HepG2 (cell line): ENCODE results near the gene RFTN1.

Experiments used
- CENPBD1 ChIP-seq: sonication (generic); formaldehyde crosslinking; IDR thresholded peaks from 2 replicates; pipeline ENCODE4 v1.8.0; 2022; ENCODE audit warnings: missing genetic modification reagents, low read depth, mild to moderate bottlenecking, borderline replicate concordance
- EZH2 ChIP-seq: conservative IDR thresholded peaks from 2 replicates; pipeline ENCODE4 v1.6.1; 2012; ENCODE audit warnings: mild to moderate bottlenecking, low read depth, low read length, moderate library complexity
- KLF9 ChIP-seq: IDR thresholded peaks from 2 replicates; pipeline ENCODE4 v1.6.1; 2016; ENCODE audit warnings: low read depth
- NFIC ChIP-seq: IDR thresholded peaks from 2 replicates; pipeline ENCODE4 v1.6.1; 2012; ENCODE audit warnings: mild to moderate bottlenecking, low read length, inconsistent platforms
- NFKB2 ChIP-seq: sonication (generic); formaldehyde crosslinking; IDR thresholded peaks from 2 replicates; pipeline ENCODE4 v1.4.0; 2020; ENCODE audit warnings: missing genetic modification reagents, borderline replicate concordance
- PAX8 ChIP-seq: sonication (generic); formaldehyde crosslinking; IDR thresholded peaks from 2 replicates; pipeline ENCODE4 v1.8.0; 2022; ENCODE audit warnings: mild to moderate bottlenecking, missing genetic modification reagents, borderline replicate concordance
- PHF8 ChIP-seq: sonication (generic); formaldehyde crosslinking; IDR thresholded peaks from 2 replicates; pipeline ENCODE4 v1.5.0; 2020; ENCODE audit warnings: missing genetic modification reagents
- REST ChIP-seq, 2 experiments: IDR thresholded peaks; 2 replicates each; pipeline ENCODE4 v1.6.1; 2011 to 2012; ENCODE audit warnings: low read length in 2 of 2, borderline replicate concordance in 1 of 2, low read depth in 1 of 2, mild to moderate bottlenecking in 1 of 2, moderate library complexity in 1 of 2
- TCF7L2 ChIP-seq: IDR thresholded peaks from 2 replicates; pipeline ENCODE4 v1.6.1; 2011; ENCODE audit warnings: mild to moderate bottlenecking, low read depth, low read length, moderate library complexity
- ZBTB38 ChIP-seq: sonication (generic); formaldehyde crosslinking; IDR thresholded peaks from 2 replicates; pipeline ENCODE4 v1.5.1; 2020; ENCODE audit warnings: mild to moderate bottlenecking, missing genetic modification reagents
- ZNF468 ChIP-seq: sonication (generic); formaldehyde crosslinking; IDR thresholded peaks from 2 replicates; pipeline ENCODE4 v1.8.0; 2022; ENCODE audit warnings: mild to moderate bottlenecking, moderate library complexity, missing genetic modification reagents
- TF ChIP-seq, protein P1 (sequence below): sonication (generic); formaldehyde crosslinking; IDR thresholded peaks from 2 replicates; pipeline ENCODE4 v1.5.0; 2020; ENCODE audit warnings: mild to moderate bottlenecking, missing genetic modification reagents, moderate library complexity
- TF ChIP-seq, protein P2 (sequence below), 2 experiments: sonication (generic) in 1 of 2; formaldehyde crosslinking in 1 of 2; IDR thresholded peaks; 2 replicates each; pipeline versions ENCODE4 v1.5.1 to v1.6.1; 2011 to 2020; ENCODE audit warnings: borderline replicate concordance in 1 of 2, low read depth in 1 of 2, low read length in 1 of 2, mild to moderate bottlenecking in 1 of 2, missing genetic modification reagents in 1 of 2, moderate library complexity in 1 of 2
- TF ChIP-seq, protein P3 (sequence below): sonication (generic); formaldehyde crosslinking; IDR thresholded peaks from 2 replicates; pipeline ENCODE4 v1.5.0; 2020; ENCODE audit warnings: missing genetic modification reagents, mild to moderate bottlenecking, borderline replicate concordance

- TF ChIP-seq, protein P1, sequence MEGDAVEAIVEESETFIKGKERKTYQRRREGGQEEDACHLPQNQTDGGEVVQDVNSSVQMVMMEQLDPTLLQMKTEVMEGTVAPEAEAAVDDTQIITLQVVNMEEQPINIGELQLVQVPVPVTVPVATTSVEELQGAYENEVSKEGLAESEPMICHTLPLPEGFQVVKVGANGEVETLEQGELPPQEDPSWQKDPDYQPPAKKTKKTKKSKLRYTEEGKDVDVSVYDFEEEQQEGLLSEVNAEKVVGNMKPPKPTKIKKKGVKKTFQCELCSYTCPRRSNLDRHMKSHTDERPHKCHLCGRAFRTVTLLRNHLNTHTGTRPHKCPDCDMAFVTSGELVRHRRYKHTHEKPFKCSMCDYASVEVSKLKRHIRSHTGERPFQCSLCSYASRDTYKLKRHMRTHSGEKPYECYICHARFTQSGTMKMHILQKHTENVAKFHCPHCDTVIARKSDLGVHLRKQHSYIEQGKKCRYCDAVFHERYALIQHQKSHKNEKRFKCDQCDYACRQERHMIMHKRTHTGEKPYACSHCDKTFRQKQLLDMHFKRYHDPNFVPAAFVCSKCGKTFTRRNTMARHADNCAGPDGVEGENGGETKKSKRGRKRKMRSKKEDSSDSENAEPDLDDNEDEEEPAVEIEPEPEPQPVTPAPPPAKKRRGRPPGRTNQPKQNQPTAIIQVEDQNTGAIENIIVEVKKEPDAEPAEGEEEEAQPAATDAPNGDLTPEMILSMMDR (CRISPR knock-in tag) = no peak
- TF ChIP-seq EZH2 = no peak
- TF ChIP-seq, protein P2, sequence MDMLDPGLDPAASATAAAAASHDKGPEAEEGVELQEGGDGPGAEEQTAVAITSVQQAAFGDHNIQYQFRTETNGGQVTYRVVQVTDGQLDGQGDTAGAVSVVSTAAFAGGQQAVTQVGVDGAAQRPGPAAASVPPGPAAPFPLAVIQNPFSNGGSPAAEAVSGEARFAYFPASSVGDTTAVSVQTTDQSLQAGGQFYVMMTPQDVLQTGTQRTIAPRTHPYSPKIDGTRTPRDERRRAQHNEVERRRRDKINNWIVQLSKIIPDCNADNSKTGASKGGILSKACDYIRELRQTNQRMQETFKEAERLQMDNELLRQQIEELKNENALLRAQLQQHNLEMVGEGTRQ (IDR thresholded peaks at IDR 0.05; ENCODE audit: low read depth, low read length) = no peak
- TF ChIP-seq, protein P2 (CRISPR knock-in tag; IDR thresholded peaks at IDR 0.05; ENCODE audit: borderline replicate concordance) = no peak
- no peak for TF ChIP-seq ZBTB38 (CRISPR knock-in tag)
- no peak for TF ChIP-seq NFIC
- TF ChIP-seq CENPBD1 = no peak
- no peak for TF ChIP-seq KLF9 (CRISPR knock-in tag)
- no peak for TF ChIP-seq PAX8
- TF ChIP-seq PHF8 (CRISPR knock-in tag) = no peak
- TF ChIP-seq ZNF468 (CRISPR knock-in tag) = no peak
- no peak for TF ChIP-seq NFKB2
- no peak for TF ChIP-seq REST (IDR thresholded peaks at IDR 0.05; ENCODE audit: borderline replicate concordance in 1 of 2, low read depth in 1 of 2, low read length in 2 of 2)
- TF ChIP-seq TCF7L2 = no peak
- TF ChIP-seq, protein P3, sequence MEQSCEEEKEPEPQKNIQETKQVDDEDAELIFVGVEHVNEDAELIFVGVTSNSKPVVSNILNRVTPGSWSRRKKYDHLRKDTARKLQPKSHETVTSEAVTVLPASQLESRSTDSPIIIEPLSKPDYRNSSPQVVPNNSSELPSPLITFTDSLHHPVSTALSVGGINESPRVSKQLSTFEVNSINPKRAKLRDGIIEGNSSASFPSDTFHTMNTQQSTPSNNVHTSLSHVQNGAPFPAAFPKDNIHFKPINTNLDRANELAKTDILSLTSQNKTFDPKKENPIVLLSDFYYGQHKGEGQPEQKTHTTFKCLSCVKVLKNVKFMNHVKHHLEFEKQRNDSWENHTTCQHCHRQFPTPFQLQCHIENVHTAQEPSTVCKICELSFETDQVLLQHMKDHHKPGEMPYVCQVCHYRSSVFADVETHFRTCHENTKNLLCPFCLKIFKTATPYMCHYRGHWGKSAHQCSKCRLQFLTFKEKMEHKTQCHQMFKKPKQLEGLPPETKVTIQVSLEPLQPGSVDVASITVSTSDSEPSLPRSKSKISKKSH (CRISPR knock-in tag) = no peak
These were observed 56.6 kb downstream of the RFTN1 start for GRCh38 chr3:16456784-16457415.
